Ishikawa (cell line): Measurements from ENCODE around the gene MYH13.

Experiments used
- CEBPB ChIP-seq: IDR thresholded peaks from 2 replicates; pipeline ENCODE4 v1.6.1; 2012
- CREB1 ChIP-seq: IDR thresholded peaks from 2 replicates; pipeline ENCODE4 v1.6.1; 2012; ENCODE audit warnings: low read depth
- EGR1 ChIP-seq: IDR thresholded peaks from 2 replicates; pipeline ENCODE4 v1.6.1; 2012
- EP300 ChIP-seq: IDR thresholded peaks from 2 replicates; pipeline ENCODE4 v1.6.1; 2012; ENCODE audit warnings: borderline replicate concordance
- FOXM1 ChIP-seq: IDR thresholded peaks from 2 replicates; pipeline ENCODE4 v1.6.1; 2012; ENCODE audit warnings: low read depth, borderline replicate concordance
- MAX ChIP-seq: IDR thresholded peaks from 2 replicates; pipeline ENCODE4 v1.6.1; 2012
- NFIC ChIP-seq: IDR thresholded peaks from 2 replicates; pipeline ENCODE4 v1.6.1; 2012
- RAD21 ChIP-seq: IDR thresholded peaks from 2 replicates; pipeline ENCODE4 v1.6.1; 2012; ENCODE audit warnings: low read depth
- REST ChIP-seq: IDR thresholded peaks from 2 replicates; pipeline ENCODE4 v1.6.1; 2012; ENCODE audit warnings: low read depth, mild to moderate bottlenecking
- TAF1 ChIP-seq: IDR thresholded peaks from 2 replicates; pipeline ENCODE4 v1.6.1; 2012; ENCODE audit warnings: low read depth, mild to moderate bottlenecking
- TCF12 ChIP-seq: IDR thresholded peaks from 2 replicates; pipeline ENCODE4 v1.6.1; 2012; ENCODE audit warnings: low read depth
- TEAD4 ChIP-seq: IDR thresholded peaks from 2 replicates; pipeline ENCODE4 v1.6.1; 2012
- USF1 ChIP-seq: IDR thresholded peaks from 2 replicates; pipeline ENCODE4 v1.6.1; 2012
- YY1 ChIP-seq: IDR thresholded peaks from 2 replicates; pipeline ENCODE4 v1.6.1; 2012; ENCODE audit warnings: low read depth
- ZBTB7A ChIP-seq: IDR thresholded peaks from 2 replicates; pipeline ENCODE4 v1.6.1; 2012; ENCODE audit warnings: low read depth

MYH13 gene

GRCh38 chr17:10372906-10373305 lies at the start of gene MYH13:
MYH13 (minus strand) TSS chr17:10373006; CDS start chr17:10364530, 8,476 bp downstream.
- TF ChIP-seq EGR1 = no peak
- TF ChIP-seq MAX = no peak
- no peak for TF ChIP-seq TEAD4
- TF ChIP-seq CEBPB = no peak
- TF ChIP-seq RAD21 = no peak
- no peak for TF ChIP-seq NFIC
- no peak for TF ChIP-seq YY1
- TF ChIP-seq TAF1 = no peak
- TF ChIP-seq TCF12 = no peak
- TF ChIP-seq CREB1 = no peak
- no peak for TF ChIP-seq REST
- TF ChIP-seq ZBTB7A = no peak
- no peak for TF ChIP-seq FOXM1
- TF ChIP-seq USF1 = no peak
- no peak for TF ChIP-seq EP300

- TF ChIP-seq TCF12 = no peak
These were observed 49.2 kb upstream of the MYH13 start, which contains the start of gene MYH8 for GRCh38 chr17:10421900-10422542. MYH8 (minus strand) TSS chr17:10421950; CDS start chr17:10420227, 1,723 bp downstream.

GRCh38 chr17:10421211-10421610 lies 48.4 kb upstream of the MYH13 start:
- TF ChIP-seq CREB1 = no peak
- TF ChIP-seq TCF12 = no peak
- no peak for TF ChIP-seq YY1
- no peak for TF ChIP-seq NFIC

- TF ChIP-seq MAX = no peak
- no peak for TF ChIP-seq REST
- no peak for TF ChIP-seq ZBTB7A
- TF ChIP-seq FOXM1 = no peak
- no peak for TF ChIP-seq CREB1
- TF ChIP-seq CEBPB = no peak
- no peak for TF ChIP-seq TCF12
- no peak for TF ChIP-seq TAF1
- TF ChIP-seq NFIC = no peak
- no peak for TF ChIP-seq USF1
- TF ChIP-seq TEAD4 = no peak
- TF ChIP-seq EGR1 = no peak
- TF ChIP-seq YY1 = no peak
These were observed 48.0 kb upstream of the MYH13 start for GRCh38 chr17:10420811-10421210.

- TF ChIP-seq ZBTB7A (no peak), CREB1 (no peak), TCF12 (no peak), YY1 (no peak), FOXM1 (no peak), NFIC (no peak), TAF1 (no peak), CEBPB (no peak), EP300 (no peak), RAD21 (no peak), MAX (no peak), TEAD4 (no peak), REST (no peak), USF1 (no peak), EGR1 (no peak)
These were observed 44.6 kb upstream of the MYH13 start for GRCh38 chr17:10417431-10417830.
